IMR-90 (cell line): ENCODE data around the gene GVQW3.

Source experiments
- POLR2A ChIP-seq: IDR thresholded peaks from 2 replicates; pipeline ENCODE4 v1.6.1; 2012; ENCODE audit warnings: mild to moderate bottlenecking, low read depth, low read length
- TF ChIP-seq, protein P1 (sequence below): conservative IDR thresholded peaks from 2 replicates; pipeline ENCODE4 v1.5.1; 2012; ENCODE audit warnings: mild to moderate bottlenecking, low read depth, low read length, improper control_type of control experiment
- TF ChIP-seq, protein P2 (sequence below): fragments of 150-350 bp; IDR thresholded peaks from 2 replicates; pipeline ENCODE4 v1.6.1; 2017; ENCODE audit warnings: mild to moderate bottlenecking, antibody characterized with exemption, low read length, low read depth

DNA sequence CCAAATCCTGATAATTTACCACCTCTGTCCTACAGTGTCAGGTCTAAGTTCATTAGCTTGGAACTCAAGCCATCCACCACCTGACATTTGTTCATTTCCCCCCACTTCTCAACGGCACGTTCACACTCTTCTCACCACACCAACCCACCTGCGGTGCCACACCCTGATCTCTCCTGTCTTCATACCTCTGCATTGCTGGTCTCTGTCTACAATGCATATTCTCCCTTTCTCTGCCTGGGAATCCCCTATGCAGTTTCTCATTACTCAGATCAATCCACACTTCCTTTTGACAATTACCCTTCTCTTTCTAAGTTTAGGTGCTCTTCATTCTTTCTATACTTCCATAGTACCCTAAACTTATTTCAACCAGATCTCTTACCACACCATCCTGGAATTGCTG lies 43.3 kb downstream of the GVQW3 start:
- TF ChIP-seq, protein P1, sequence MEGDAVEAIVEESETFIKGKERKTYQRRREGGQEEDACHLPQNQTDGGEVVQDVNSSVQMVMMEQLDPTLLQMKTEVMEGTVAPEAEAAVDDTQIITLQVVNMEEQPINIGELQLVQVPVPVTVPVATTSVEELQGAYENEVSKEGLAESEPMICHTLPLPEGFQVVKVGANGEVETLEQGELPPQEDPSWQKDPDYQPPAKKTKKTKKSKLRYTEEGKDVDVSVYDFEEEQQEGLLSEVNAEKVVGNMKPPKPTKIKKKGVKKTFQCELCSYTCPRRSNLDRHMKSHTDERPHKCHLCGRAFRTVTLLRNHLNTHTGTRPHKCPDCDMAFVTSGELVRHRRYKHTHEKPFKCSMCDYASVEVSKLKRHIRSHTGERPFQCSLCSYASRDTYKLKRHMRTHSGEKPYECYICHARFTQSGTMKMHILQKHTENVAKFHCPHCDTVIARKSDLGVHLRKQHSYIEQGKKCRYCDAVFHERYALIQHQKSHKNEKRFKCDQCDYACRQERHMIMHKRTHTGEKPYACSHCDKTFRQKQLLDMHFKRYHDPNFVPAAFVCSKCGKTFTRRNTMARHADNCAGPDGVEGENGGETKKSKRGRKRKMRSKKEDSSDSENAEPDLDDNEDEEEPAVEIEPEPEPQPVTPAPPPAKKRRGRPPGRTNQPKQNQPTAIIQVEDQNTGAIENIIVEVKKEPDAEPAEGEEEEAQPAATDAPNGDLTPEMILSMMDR: no peak
- TF ChIP-seq POLR2A: no peak
- TF ChIP-seq, protein P2, sequence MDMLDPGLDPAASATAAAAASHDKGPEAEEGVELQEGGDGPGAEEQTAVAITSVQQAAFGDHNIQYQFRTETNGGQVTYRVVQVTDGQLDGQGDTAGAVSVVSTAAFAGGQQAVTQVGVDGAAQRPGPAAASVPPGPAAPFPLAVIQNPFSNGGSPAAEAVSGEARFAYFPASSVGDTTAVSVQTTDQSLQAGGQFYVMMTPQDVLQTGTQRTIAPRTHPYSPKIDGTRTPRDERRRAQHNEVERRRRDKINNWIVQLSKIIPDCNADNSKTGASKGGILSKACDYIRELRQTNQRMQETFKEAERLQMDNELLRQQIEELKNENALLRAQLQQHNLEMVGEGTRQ: no peak
